Fibroblast of mammary gland (primary cell): ENCODE data around the gene UBR4.
"Not testable (repeated sequence)": the region's sequence is repeated elsewhere in the genome, so short reads cannot be mapped to it uniquely, and the experiment has no call there.

ENCODE experiments used
- DNase-seq: peaks from one replicate; pipeline ENCODE4 v3.0.0-alpha.2; 2010; ENCODE audit warnings: low read depth
- H3K4me3 ChIP-seq: 2 replicates; pipeline ENCODE4 v1.5.1; 2011; ENCODE audit warnings: low read depth, mild to moderate bottlenecking, low read length, moderate library complexity; ENCODE audit not compliant: control insufficient read depth
- TF ChIP-seq, protein P1 (sequence below): conservative IDR thresholded peaks from 2 replicates; pipeline ENCODE4 v1.5.1; 2011; ENCODE audit warnings: low read depth, low read length, inconsistent platforms; ENCODE audit not compliant: control insufficient read depth, insufficient read depth

Gene UBR4

DNA sequence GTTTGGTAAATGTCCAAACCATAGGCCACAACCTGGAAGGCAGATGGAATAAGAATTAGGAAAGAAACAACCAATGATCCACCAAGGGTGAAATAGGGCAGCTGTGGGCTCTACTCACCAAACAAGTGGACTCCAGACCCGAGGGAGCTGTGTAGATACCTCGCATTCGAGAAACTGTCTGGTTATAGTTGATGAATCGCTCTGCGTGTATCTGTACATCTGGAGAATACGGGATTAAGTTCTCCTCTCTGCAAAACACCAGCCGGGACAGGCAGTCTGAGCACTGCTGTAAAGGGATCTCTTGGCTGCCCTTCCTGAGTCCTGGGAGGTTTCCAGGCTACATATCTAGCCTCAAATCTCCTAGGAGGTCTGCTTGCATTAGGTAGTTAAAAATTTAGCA is 9.4 kb upstream of the UBR4 start:
- TF ChIP-seq, protein P1, sequence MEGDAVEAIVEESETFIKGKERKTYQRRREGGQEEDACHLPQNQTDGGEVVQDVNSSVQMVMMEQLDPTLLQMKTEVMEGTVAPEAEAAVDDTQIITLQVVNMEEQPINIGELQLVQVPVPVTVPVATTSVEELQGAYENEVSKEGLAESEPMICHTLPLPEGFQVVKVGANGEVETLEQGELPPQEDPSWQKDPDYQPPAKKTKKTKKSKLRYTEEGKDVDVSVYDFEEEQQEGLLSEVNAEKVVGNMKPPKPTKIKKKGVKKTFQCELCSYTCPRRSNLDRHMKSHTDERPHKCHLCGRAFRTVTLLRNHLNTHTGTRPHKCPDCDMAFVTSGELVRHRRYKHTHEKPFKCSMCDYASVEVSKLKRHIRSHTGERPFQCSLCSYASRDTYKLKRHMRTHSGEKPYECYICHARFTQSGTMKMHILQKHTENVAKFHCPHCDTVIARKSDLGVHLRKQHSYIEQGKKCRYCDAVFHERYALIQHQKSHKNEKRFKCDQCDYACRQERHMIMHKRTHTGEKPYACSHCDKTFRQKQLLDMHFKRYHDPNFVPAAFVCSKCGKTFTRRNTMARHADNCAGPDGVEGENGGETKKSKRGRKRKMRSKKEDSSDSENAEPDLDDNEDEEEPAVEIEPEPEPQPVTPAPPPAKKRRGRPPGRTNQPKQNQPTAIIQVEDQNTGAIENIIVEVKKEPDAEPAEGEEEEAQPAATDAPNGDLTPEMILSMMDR: no peak
- no peak overlapping the region for H3K4me3 ChIP-seq
- peak; percentile 45 for DNase-seq

DNA sequence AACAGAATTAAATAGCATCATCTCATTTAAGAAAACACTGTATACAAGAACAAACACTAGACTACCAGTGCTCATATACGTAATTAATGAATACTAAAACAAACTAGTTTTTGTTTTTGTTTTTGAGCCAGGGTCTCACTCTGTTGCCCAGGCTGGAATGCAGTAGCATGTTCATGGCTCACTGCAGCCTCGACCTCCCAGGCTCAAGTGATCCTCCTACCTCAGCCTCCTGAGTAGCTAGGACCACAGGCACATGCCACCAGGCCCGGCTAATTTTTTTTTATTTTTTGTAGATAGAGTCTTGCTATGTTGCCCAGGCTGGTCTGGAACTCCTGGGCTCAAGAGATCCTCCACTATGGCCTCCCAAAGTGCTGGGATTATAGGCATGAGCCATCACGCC is 6.5 kb upstream of the UBR4 start:
- DNase-seq, H3K4me3 ChIP-seq: not testable (repeated sequence)

DNA sequence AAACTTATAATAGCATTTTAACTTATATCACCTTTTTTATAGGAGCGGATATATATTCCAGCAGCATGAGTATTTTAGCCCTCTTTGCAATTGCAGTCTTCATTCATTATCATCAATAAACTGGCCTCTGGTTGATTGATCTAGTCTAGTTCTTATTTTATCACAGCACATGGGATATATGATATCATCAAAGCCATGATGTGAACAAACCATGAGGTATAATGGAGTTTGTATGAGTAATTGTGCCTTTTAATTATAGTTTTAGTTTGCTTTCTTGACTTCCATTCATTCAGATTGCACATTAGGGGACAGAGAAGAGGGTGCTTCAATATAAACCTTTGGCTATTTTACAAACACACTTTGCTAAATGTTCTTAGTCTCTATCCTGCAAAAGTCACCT is 3.5 kb upstream of the UBR4 start:
- DNase-seq: no peak
- no peak overlapping the region for H3K4me3 ChIP-seq
- TF ChIP-seq, protein P1: no peak

DNA sequence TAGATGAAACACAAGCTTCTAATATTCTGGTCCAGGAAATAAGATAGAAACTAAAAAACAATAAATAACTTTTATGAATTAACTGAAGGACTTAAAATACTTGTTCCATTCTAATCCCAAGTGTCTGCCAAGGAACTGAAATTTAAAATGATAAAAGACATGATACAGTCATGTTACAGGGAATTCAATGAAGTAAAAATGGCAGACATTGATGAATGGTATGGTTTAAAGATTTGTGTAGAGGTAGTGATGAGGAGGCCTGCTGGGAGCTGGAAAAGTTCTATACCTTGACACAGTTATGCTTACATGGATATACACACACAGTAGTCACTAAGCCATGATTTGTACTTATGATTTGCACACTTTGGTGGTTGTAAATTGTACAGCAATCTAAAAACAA is 2.1 kb upstream of the UBR4 start:
- TF ChIP-seq, protein P1: no peak
- H3K4me3 ChIP-seq: no peak overlapping the region
- DNase-seq: no peak

DNA sequence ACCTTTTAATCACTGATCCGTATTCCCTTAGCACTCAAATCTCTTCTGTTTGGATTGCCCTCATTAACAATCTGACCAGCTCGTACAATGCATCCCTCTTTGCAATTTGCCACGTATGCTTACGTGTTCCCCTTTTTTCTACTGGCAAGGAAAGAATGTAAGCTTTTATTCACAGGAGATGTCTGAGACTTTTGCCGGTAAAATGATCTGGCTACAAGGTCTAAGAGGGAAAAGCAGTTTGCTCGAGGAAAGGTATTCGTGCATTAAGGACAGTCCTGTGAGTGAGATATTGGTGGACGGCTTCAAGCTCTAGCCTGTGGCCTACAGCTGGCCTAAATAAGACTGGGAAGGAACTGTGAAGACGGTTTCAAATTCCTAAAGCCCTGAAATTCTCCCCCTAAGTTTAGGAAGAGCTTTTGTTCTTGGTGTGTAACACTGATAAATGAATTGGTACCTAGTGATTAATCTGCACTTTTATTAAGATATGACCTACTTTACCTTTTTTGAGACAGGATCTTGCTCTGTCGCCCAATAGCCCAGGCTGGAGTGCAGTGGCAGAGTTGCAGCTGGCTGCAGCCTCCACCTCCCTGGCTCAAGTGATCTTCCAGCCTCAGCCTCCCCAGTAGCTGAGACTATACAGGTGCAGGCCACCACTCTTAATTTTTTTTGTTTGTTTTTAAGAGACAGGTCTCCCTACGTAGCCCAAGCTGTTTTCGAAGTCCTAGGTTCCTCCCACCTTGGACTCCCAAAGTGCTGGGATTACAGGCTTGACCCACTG is 895 bp upstream of the UBR4 start:
- TF ChIP-seq, protein P1: no peak

DNA sequence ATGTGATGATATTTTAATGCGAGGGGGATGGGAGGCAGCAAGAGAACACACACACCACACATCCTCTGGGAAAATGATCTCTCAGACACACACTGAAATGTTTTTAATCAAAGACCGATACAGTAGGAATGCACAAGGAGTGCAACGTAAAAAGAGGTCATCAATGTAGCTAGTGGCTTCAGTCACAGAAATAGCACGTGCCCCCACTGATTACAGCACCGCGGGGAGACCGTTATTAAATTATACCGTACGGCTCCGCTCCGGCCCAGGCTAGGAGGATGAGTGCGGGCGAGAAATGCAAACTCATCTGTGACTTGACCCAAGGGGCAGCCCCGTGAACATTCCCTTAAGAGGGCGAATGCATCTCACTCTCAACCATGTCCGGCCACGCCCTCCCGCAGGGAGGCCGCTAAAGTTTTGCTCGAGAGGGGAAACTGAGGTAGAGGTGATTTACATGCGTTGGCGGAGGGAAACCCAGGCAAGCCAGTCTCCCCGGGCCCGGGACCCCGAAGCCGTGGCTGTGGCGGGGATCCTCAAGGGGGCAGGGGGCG is 552 bp downstream of the UBR4 start:
- DNase-seq: peak; percentile 61
- TF ChIP-seq, protein P1: no peak
- peak overlapping the region; percentile 75 for H3K4me3 ChIP-seq

More for the DNA sequence above, 895 bp upstream of the UBR4 start:
- peak; percentile 6 for DNase-seq
- H3K4me3 ChIP-seq: peak overlapping the region; percentile 75

DNA sequence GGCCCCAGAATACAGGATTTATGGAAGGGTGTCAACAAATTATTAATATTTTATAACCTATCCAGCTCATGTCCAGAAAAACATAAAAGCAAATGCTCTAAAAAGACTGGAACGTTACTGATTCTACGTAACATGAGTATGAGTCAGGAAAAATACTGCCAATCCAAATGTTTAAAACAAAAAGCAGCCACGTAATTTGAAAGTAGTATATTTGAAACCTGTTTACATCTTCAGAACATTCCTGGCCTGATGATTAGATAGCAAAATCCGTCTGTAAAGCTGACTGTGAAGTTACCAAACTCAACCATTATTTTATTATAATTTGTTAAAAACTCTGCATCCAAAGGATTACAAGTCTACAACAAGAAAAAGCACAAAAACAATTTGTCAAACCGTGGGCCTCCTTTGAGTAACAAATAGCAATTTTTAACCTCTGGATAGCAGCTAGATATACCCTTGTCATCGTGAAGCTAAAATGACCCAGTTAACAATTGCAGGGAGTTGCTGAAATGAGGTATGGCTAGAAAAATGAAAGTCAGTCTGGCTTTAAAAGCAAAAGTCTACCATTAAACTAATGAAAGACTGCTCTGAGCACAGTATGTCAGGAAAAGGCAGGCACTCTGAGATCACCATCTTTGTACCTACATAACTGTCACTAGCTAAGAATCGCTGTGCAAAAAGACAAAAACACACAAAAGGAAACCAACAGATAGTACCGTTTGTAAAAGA is 1.2 kb downstream of the UBR4 start:
- TF ChIP-seq, protein P1: no peak
- peak overlapping the region; percentile 75 for H3K4me3 ChIP-seq
- DNase-seq: peak; percentile 79
